ENCODE data around the gene ARHGAP32.
"Not testable (repeated sequence)": the region's sequence is repeated elsewhere in the genome, so short reads cannot be mapped to it uniquely, and the experiment has no call there.

DNA sequence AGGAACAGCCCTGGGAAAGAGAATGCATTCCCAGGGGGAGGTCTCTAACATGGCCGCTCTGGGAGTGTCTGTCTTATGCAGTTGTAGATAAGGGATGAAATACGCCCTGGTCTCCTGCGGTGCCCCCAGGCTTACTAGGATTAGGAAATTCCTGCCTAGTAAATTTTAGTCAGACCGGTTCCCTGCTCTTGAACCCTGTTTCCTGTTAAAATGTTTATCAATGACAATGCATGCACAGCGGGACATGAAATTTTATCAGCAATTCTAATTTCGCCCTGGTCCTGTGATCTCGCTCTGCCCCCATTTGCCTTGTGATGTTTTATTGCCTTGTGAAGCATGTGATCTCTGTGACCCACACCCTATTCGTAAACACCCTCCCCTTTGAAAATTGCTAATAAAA lies 193.0 kb downstream of the ARHGAP32 start:
- TF ChIP-seq CSDC2 (CRISPR knock-in tag; IDR thresholded peaks at IDR 0.05); PPARA (CRISPR knock-in tag; IDR thresholded peaks at IDR 0.05; ENCODE audit: borderline replicate concordance); CSRNP3 (CRISPR knock-in tag; IDR thresholded peaks at IDR 0.05); ZNF565 (CRISPR knock-in tag; conservative IDR thresholded peaks at IDR 0.05; ENCODE audit: low read depth); TOX (CRISPR knock-in tag; IDR thresholded peaks at IDR 0.05; ENCODE audit: borderline replicate concordance); ZFP30 (CRISPR knock-in tag; IDR thresholded peaks at IDR 0.05); SNAI2 (CRISPR knock-in tag; IDR thresholded peaks at IDR 0.05): not testable (repeated sequence)
